ENCODE data around the gene BTK.
"Not testable (repeated sequence)": the region's sequence is repeated elsewhere in the genome, so short reads cannot be mapped to it uniquely, and the experiment has no call there.

The BTK gene

GRCh38 chrX:101337776-101338271, 48.2 kb downstream of the BTK start:
- no peak for DNase-seq (ENCODE audit: low read depth in 2 of 2)

- DNase-seq (ENCODE audit: low read depth in 2 of 2): not testable (repeated sequence)
Observed at GRCh38 chrX:101334310-101334709, 51.7 kb downstream of the BTK start.

GRCh38 chrX:101326600-101326999, 59.4 kb downstream of the BTK start:
- DNase-seq (ENCODE audit: low read depth in 2 of 2): not testable (repeated sequence)

- DNase-seq (ENCODE audit: low read depth in 2 of 2): no peak
Observed at GRCh38 chrX:101303790-101304189, 82.2 kb downstream of the BTK start.
